Stimulated activated CD4-positive, alpha-beta T cell treated with anti-CD3 and anti-CD28 coated beads, TNF-alpha, amount 100 ng/mL, for 1 hour (primary cell): ENCODE measurements around the gene DKKL1.
"Not testable (repeated sequence)": the region's sequence is repeated elsewhere in the genome, so short reads cannot be mapped to it uniquely, and the experiment has no call there.

Experiments used
- DNase-seq, 3 donors: peaks; one replicate each; pipeline ENCODE4 v3.0.0-alpha.2; 2020; ENCODE audit warnings: low read depth in 3 of 3, low spot score in 1 of 3

Gene DKKL1

DNA sequence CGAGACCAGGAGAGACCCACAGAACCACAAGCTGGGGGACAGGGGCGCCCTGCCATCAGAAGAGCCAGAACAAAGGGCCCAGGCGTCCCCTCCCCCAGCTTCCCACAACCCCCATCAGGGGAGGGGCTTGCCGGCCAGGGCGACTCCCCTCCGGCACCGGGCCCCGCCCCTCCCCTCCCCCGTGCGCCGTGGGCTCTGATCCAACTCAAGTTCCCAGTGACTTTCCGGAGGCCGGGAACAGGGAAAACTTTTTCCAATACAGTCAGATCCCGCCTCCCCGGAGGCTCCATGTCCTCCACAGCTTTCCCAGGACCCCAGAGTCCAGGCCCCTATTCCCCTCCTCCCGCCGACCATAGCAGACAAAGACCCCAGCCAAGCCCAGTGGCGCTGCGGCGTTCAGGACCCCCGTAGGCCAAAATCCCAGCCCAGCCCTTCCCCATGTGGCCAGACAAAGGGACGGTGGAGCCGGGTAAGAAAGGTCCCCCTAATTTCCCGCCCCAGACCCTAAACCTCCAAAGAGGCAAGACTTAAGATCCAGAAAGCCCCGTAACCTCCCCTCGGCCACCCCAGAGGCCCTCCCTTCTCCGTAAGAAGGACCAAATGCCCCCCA, 2.1 kb upstream of the DKKL1 start:
- no peak for DNase-seq

DNA sequence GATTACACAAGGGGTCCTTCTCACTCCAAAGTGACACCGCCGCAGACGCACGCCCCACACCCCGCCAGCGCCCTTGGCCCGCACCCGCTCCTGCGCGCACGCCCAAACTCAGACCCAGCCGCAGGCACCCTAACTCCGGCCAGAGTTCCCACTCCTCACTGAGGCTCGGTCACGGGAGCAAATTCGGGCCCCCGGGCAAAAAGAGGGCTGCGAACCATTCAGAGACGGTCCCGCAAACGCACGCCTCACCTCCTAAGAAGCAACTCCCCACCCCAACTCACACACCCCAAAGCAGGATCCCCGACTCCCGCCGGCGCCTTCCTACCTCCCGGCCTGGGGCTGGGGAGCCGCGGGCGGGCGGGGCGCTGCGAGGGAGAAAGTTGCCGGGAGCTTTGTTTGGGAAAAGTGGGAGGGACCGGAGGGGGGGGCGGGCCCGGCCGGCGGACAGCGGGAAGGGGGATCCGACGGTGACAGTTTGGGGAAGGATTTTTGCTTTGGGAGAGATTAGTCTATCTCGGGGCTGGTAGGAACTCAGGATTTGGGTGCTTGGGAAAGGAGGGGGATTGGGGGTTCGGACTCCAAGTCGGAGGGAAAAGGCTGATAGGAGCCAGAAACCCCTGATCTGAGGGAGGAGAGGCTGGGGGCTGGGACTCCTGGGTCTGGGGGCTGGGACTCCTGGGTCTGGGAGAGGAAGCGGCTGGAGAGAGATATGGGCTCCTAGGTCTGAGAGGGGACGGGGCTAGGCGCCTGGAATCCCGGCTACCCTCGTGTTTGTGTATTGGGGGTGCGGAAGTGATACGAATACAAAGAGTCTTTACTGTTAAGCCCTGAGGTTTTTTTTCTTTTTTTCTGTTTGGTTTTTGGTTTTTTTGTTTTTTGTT, 1.4 kb upstream of the DKKL1 start, which contains the start of gene TEAD2:
Gene TEAD2 (minus strand): TSS at position 369 of the 881 bp plus-strand sequence. CDS start 2,341 bp downstream, outside the sequence.
- DNase-seq, result no peak

GRCh38 chr19:49362929-49363267, 779 bp upstream of the DKKL1 start:
- DNase-seq, result no peak

GRCh38 chr19:49364083-49364737, 533 bp downstream of the DKKL1 start:
- no peak for DNase-seq

DNA sequence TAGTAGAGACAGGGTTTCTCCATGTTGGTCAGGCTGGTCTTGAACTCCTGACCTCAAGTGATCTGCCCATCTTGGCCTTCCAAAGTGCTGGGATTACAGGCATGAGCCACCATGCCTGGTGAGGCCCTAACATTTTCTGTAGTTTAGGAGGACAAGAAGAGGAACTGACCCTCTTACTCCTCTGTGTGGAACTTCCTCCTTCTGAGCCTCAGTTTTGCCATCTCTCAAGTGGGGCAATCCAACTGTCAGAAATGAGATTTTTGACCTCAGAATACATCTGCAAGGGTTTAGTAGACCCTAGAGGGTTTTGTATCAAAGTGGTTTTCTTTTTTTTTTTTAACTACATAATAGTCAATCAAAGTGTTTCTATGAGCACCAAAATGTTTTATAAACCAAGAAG, 2.4 kb downstream of the DKKL1 start:
- no peak for DNase-seq

GRCh38 chr19:49368711-49369358, 5.2 kb downstream of the DKKL1 start:
- DNase-seq, result no peak

DNA sequence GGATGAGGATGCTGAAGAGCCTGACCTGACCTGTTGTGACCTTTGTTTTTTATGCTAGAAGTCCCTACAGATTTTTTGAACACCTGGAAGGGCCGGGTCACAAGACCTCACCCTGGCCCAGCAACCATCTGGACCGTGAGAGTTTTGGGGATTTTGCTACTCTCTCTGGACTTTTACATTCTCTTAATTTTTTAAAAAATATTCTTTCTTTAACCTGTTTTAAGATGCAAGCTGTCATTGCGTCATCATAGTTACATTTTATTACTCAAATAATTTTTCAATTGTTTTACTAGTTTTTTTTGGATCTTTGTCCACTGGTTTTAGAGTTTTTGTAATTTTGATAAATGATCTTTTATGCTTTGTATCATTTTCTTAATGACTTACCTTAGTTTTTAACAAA, 7.5 kb downstream of the DKKL1 start:
- no peak for DNase-seq

GRCh38 chr19:49373174-49373573, 9.5 kb downstream of the DKKL1 start:
- DNase-seq, result not testable (repeated sequence)

DNA sequence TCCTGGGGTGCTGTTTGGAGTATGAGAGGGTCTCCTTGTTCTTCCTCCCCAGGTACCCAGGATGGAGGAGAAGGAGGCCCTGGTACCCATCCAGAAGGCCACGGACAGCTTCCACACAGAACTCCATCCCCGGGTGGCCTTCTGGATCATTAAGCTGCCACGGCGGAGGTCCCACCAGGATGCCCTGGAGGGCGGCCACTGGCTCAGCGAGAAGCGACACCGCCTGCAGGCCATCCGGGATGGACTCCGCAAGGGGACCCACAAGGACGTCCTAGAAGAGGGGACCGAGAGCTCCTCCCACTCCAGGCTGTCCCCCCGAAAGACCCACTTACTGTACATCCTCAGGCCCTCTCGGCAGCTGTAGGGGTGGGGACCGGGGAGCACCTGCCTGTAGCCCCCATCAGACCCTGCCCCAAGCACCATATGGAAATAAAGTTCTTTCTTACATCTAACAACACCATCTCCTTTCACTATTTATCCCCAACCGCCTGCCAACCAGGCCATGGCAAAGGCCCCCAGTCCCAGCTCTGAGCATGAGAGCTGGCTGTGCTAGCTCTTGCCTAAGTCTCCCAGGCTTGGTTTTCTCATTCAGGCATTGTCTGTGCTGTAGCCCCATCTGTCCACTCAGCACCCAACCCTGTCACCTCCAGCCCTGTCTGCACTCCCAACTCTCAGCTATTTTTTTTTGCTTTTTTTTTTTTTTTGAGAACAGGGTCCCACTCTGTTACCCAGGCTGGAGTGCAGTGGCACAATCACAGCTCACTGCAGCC, 11.2 kb downstream of the DKKL1 start:
- DNase-seq, result no peak

DNA sequence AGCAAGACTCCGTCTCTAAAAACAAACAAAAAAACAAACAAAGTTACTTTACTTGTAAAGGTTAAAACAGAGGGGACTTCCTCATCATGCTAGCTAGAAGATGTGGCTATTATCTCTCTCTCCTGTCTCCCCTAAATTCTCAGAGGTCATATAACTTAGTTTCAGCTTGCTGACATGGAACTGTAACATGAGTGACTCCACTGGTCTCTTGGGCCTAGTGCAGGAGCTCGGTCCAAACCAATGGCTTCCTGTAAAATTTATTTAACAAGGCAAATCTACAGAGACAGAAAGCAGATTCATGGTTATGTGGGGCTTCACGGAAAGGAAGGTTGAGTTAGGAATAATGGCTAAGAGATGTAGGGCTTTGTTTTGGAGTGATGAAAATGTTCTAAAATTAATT, 14.8 kb downstream of the DKKL1 start:
- no peak for DNase-seq

DNA sequence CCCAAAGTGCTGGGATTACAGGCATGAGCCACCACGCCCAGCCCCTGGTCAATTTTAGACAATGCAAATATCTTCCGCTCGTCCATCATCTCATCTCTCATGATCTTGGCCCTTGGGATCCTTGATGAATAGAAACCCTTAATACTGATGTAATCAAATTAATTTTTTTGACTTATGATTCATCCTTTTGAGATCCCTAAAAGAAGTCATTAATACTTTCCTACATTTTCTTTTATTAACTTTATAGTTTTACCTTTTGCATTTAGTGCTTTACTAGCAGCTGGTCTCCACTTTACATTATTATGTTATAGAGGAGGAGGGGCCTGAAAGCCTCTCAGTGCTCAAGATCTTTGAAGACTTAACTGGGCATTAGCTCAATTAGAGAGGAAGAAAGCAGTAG, 16.7 kb downstream of the DKKL1 start:
- no peak for DNase-seq

- DNase-seq, result no peak
Observed at GRCh38 chr19:49382639-49383038, 19.0 kb downstream of the DKKL1 start.

- DNase-seq, result no peak
Observed at GRCh38 chr19:49383599-49383998, 19.9 kb downstream of the DKKL1 start.

DNA sequence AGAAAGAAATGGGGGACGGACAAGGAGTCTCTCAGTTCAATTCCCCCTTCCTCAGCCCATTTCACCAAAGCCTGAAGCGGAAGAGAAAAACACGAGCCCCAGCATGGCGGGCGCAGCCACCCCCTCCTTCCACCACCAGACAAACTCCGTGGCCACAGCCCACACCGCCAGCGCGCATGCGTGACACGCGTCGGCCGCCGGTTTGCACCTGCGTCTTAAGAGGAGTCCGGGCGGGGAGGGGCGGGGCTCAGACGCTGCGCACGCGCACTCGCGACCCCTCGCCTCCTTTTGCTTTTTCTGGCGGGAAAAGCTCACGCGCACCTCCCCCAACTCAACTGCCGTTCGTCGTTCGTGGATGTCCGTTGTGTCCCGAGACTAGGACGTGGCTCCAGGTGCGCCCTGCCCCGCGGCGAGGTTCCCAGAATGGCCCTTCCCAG, 24.3 kb downstream of the DKKL1 start, which contains the start of gene KASH5:
Gene KASH5 (plus strand): TSS at position 314 of the 437 bp plus-strand sequence. CDS start 2,635 bp downstream, outside the sequence.
- DNase-seq, result peak; percentile 61 to 88 (median 65)

GRCh38 chr19:49389406-49389805, 25.7 kb downstream of the DKKL1 start:
- DNase-seq, result no peak

- DNase-seq, result no peak
Observed at GRCh38 chr19:49390131-49390928, 26.7 kb downstream of the DKKL1 start.

GRCh38 chr19:49390929-49391359, 27.3 kb downstream of the DKKL1 start:
- DNase-seq, result no peak

DNA sequence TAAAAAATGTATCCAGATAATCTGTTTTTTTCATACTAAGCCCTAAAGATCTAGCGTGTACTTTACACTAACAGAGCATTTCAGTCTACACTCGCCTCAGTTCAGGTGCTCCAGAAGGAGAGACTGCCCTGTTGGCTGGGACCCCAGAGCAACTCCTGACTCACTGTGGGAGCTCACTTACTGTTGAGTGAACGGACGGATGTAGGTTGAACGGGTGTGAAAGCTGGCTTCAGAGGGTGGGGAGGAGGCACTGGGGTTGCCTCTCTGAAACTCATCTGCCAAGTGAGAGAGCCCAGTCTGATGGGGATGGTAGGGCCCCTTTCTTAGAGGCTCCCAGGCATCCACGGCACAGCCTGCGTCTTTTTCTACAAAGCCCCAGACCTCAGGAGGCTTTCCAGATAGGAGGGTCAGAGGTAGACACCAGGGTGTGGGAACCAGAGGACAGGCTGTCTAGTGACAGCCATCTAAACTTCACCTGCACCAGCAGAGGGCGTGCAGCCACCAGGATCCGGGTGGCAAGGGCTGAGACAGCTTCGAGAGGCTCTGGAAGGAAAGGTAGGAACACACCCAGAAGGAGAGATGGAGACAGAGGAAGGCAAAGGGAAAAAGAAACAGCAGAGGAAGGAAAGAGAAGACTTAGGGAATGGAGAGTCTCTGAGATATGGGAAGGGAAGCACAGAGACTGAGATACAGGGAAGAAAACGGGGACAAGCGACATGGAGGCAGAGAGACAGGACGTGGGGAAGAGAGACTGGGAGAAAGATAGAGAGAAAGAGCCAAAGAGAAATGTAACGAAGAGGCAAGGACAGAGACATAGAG, 28.1 kb downstream of the DKKL1 start:
- DNase-seq, result peak; percentile 59 to 66 (median 60)

DNA sequence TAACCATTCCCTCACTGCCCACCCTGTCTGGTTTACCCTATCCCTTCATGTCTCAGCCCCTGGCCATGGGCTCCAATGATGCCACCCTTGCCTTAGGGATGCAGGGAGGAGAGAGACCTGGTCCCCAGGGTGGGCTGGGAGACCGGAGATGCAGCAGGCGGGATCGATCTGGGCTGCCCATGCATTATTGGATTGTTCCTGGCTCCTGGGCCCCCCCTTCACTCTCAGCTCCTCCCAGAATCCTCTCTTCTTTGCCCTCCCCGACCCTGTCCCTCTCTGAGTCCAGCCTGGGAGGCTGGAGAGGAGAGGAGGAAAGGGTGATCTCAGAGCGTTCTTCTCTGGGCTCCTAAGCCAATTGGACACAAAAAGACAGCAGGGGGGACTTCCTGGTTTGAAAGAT, 30.2 kb downstream of the DKKL1 start:
- DNase-seq, result no peak
